H1 (cell line): ENCODE measurements around the gene HAO1. TPM values are rescaled to one million over a fixed set of nuclear protein-coding genes. Genes with fewer than 3 reads are reported as not detected.

Source experiments
- ATF2 ChIP-seq: IDR thresholded peaks from 2 replicates; pipeline ENCODE4 v1.6.1; 2012; ENCODE audit warnings: low read length, inconsistent platforms
- CHD1 ChIP-seq: IDR thresholded peaks from 2 replicates; pipeline ENCODE4 v1.6.1; 2012; ENCODE audit warnings: low read depth, low read length, improper control_type of control experiment
- HDAC2 ChIP-seq, 2 experiments: fragments of 300-600 bp in 1 of 2; sonication (generic) in 1 of 2; IDR thresholded peaks; 2 replicates each; pipeline ENCODE4 v1.6.1; 2011 to 2012; ENCODE audit warnings: low read depth in 2 of 2, low read length in 2 of 2, mild to moderate bottlenecking in 2 of 2, moderate library complexity in 2 of 2, borderline replicate concordance in 1 of 2, inconsistent platforms in 1 of 2
- KDM1A ChIP-seq: fragments of 200-600, 300-600 bp; sonication (generic); IDR thresholded peaks from 2 replicates; pipeline ENCODE4 v1.7.1; 2016; ENCODE audit warnings: mild to moderate bottlenecking, low read length, borderline replicate concordance
- POLR2A ChIP-seq, 2 experiments: IDR thresholded peaks; 1 replicate in 1 of 2; 2 replicates in 1 of 2; pipeline ENCODE4 v1.6.1; 2011; ENCODE audit warnings: low read depth in 2 of 2, low read length in 2 of 2, mild to moderate bottlenecking in 2 of 2; ENCODE audit errors: control extremely low read depth in 1 of 2
- POLR2AphosphoS5 ChIP-seq: IDR thresholded peaks from 2 replicates; pipeline ENCODE4 v1.6.1; 2011; ENCODE audit warnings: low read depth, low read length
- SP1 ChIP-seq: IDR thresholded peaks from 2 replicates; pipeline ENCODE4 v1.6.1; 2011; ENCODE audit warnings: low read depth, low read length
- polyA plus RNA-seq, 7 experiments: library from polyadenylated mRNA; depleted of rRNA in 3 of 7; stranded (reverse) in 5 of 7; unstranded in 2 of 7; fragments of >200 nt in 5 of 7; fragments of 200-250 nt in 2 of 7; gene quantifications; 1 replicate in 5 of 7; 2 replicates in 1 of 7; 4 replicates in 1 of 7; pipeline versions ENCODE4 v1.2.1 to v1.2.3, GENCODE V29; 2011 to 2013; ENCODE audit warnings: missing spikeins in 2 of 7, mixed read lengths in 2 of 7
- total RNA-seq: library from RNA; stranded (reverse); fragmentation: NEBNext Ultra II Directional; extraction: Animal tissue kit (Norgen Biotek cat#: 25700); gene quantifications from 2 replicates; pipeline ENCODE4 v1.2.1, GENCODE V29; 2021

Gene HAO1
- total and polyA plus RNA-seq, 2 of the 8 experiments (the other 6 are each of a cell fraction or from before 2014, with no cell fraction given): not detected

GRCh38 chr20:7911586-7912330, 28.5 kb downstream of the HAO1 start (continued):
- no peak for TF ChIP-seq HDAC2 (IDR thresholded peaks at IDR 0.05; ENCODE audit: borderline replicate concordance in 1 of 2, low read depth in 2 of 2, low read length in 2 of 2)
- no peak for TF ChIP-seq CHD1
- TF ChIP-seq POLR2A (IDR thresholded peaks at IDR 0.05; ENCODE audit: control extremely low read depth in 1 of 2, low read depth in 2 of 2, low read length in 2 of 2): no peak
- no peak for TF ChIP-seq SP1
- TF ChIP-seq POLR2AphosphoS5: no peak
- no peak for TF ChIP-seq ATF2
- no peak for TF ChIP-seq KDM1A
